Tongue (tissue), 2 donors: Measurements from ENCODE around the gene TFPI. TPM values are rescaled to one million over a fixed set of nuclear protein-coding genes. Genes with fewer than 3 reads are reported as not detected.

Source experiments
- DNase-seq: peaks from one replicate; pipeline ENCODE4 v3.0.0-alpha.2; 2015
- total RNA-seq: library from RNA; depleted of rRNA; stranded (reverse); fragments of >200 nt; gene quantifications from one replicate; pipeline ENCODE4 v1.2.3, GENCODE V29; 2014

The TFPI gene
- total RNA-seq, 1 donor from 2014 or later = 52.1 TPM

- DNase-seq = no peak
Observed at GRCh38 chr2:187503700-187504099, 50.5 kb downstream of the TFPI start.

GRCh38 chr2:187502467-187502866 lies 51.8 kb downstream of the TFPI start:
- no peak for DNase-seq

- peak; percentile 17 for DNase-seq
Observed at GRCh38 chr2:187500585-187501359, 53.5 kb downstream of the TFPI start.

- DNase-seq = peak; percentile 78
Observed at GRCh38 chr2:187499941-187500532, 54.2 kb downstream of the TFPI start.

GRCh38 chr2:187497858-187498463 lies 56.3 kb downstream of the TFPI start:
- peak; percentile 9 for DNase-seq

GRCh38 chr2:187497140-187497539 lies 57.1 kb downstream of the TFPI start:
- DNase-seq = no peak

GRCh38 chr2:187495324-187495723 lies 58.9 kb downstream of the TFPI start:
- DNase-seq = no peak

- DNase-seq = no peak
Observed at GRCh38 chr2:187493877-187494568, 60.2 kb downstream of the TFPI start.

GRCh38 chr2:187493180-187493579 lies 61.1 kb downstream of the TFPI start:
- DNase-seq = no peak

DNA sequence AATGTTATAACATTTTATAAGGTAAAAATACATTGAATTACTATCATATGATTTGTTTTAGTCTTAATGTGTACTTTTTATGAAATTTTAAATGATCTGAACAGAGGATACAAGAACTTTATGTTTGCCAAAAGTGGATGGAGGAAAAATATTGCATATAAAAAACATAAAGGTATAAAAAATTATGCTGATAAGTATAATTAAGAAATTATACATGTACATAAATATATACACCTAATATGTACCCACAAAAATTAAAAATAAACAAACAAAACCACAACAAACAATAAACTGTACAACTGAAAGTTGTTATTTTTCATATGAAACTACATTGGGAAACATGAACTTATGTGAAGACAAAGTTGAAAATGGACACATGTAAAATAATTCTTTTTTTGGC lies 68.0 kb downstream of the TFPI start:
- DNase-seq = no peak

GRCh38 chr2:187485523-187485922 lies 68.7 kb downstream of the TFPI start:
- DNase-seq = peak; percentile 18

GRCh38 chr2:187483537-187483936 lies 70.7 kb downstream of the TFPI start:
- no peak for DNase-seq

DNA sequence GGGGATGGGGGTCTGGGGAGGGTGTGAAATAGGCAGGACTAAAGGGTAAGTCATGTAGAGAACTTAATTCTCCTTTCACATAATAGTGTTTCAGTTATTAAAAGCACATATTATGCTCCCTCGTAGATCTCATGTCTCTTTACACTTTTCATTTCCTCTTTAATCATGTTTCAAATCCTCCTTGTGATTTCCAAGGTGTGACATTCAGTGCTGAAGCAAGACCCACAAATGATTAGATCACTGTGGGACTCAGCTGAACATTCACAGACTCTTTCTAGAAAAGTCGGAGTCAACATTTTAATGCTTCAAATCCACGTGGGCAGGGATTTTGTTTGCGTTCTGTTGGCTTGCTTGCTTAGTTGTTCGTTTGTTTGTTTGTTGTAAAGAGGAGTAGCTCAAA lies 71.4 kb downstream of the TFPI start:
- no peak for DNase-seq

- DNase-seq = no peak
Observed at GRCh38 chr2:187481543-187481942, 72.7 kb downstream of the TFPI start.

- no peak for DNase-seq
Observed at GRCh38 chr2:187478719-187479118, 75.5 kb downstream of the TFPI start.

GRCh38 chr2:187477051-187477450 lies 77.2 kb downstream of the TFPI start:
- no peak for DNase-seq

GRCh38 chr2:187475499-187476248 lies 78.6 kb downstream of the TFPI start:
- no peak for DNase-seq

GRCh38 chr2:187470698-187471097 lies 83.5 kb downstream of the TFPI start:
- no peak for DNase-seq

GRCh38 chr2:187469538-187469937 lies 84.7 kb downstream of the TFPI start:
- DNase-seq = no peak

DNA sequence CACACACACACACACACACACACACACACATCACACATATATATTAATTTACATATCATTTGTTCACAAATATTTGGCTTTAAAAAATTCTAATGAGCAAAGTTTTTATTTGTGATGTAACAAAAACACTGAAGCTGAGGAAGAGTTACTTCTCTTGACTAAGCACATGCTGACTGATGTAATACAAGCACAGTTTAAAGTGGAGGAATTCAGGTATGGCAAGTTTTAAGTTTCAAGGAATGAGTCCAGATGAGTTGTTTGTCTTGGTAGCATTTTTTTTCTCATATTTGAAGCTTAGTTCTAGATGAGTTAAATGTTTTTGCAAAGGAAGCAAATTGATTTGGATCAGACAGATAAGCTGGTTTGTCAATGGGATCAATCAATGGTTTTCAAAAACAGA lies 86.0 kb downstream of the TFPI start:
- DNase-seq = peak; percentile 12

- no peak for DNase-seq
Observed at GRCh38 chr2:187466129-187466792, 88.0 kb downstream of the TFPI start.

DNA sequence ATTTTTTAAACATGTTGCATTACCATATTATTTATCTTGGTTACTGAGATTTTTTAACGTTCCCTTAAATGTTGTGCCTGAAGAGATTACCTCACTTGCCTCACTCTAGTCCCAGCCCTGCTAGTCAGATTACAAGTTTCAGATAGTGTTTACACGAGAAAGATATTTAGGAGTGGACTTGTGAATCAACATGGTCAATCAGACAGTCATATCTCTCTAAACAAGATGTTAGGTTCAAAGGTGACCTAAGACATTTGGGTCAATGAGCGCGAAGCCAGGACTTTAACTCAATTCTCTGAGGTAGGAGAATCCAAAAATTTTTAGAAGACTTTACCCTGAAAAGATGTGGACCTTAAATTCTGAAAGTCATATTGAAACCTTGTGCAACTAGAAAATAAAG lies 91.4 kb downstream of the TFPI start:
- DNase-seq = no peak
